Right atrium auricular region (tissue), 2 donors: ENCODE data around the gene UBIAD1. TPM values are rescaled to one million over a fixed set of nuclear protein-coding genes. Genes with fewer than 3 reads are reported as not detected.

ENCODE experiments used
- DNase-seq: peaks from one replicate; pipeline ENCODE4 v3.0.0-alpha.2; 2019; ENCODE audit warnings: low spot score
- H3K27ac ChIP-seq, 2 donors: fragments of 200-600 bp; sonication (generic); 1 replicate in 1 of 2; 2 replicates in 1 of 2; pipeline ENCODE4 v1.5.1; 2016 to 2019
- H3K27me3 ChIP-seq, 2 donors: fragments of 200-600 bp; sonication (generic); one replicate each; pipeline versions ENCODE4 v1.5.1 to v1.6.0; 2017 to 2019
- H3K36me3 ChIP-seq: fragments of 200-600 bp; sonication (generic); one replicate; pipeline ENCODE4 v1.5.1; 2016
- H3K4me1 ChIP-seq, 2 donors: fragments of 200-600 bp; sonication (generic); one replicate each; pipeline versions ENCODE4 v1.5.1 to v1.6.0; 2017 to 2019
- H3K4me3 ChIP-seq, 2 donors: fragments of 200-600 bp; sonication (generic); 1 replicate in 1 of 2; 2 replicates in 1 of 2; pipeline ENCODE4 v1.5.1; 2017 to 2019; ENCODE audit warnings: mild to moderate bottlenecking in 1 of 2, moderate library complexity in 1 of 2
- H3K9me3 ChIP-seq, 2 donors: fragments of 200-600 bp; sonication (generic); one replicate each; pipeline ENCODE4 v1.5.1; 2019
- CTCF ChIP-seq, 2 donors: fragments of 200-600 bp; sonication (generic); IDR thresholded peaks; one replicate each; pipeline ENCODE4 v1.5.1; 2019; ENCODE audit warnings: antibody characterized with exemption in 2 of 2
- total RNA-seq, 2 donors: library from RNA; depleted of rRNA; stranded (reverse); fragments of >200 nt; gene quantifications; one replicate each; pipeline ENCODE4 v1.1.0, GENCODE V29; 2016

The UBIAD1 gene
- 10 to 100 TPM; 12.0 to 13.9 TPM for total RNA-seq

- H3K27ac ChIP-seq, result peak within 1 kb of the TSS; percentile 86 to 96
- H3K27me3 ChIP-seq, result no peaks in the 10 kb centered on the region
- DNase-seq, result peak; percentile 77
- TF ChIP-seq CTCF (IDR thresholded peaks at IDR 0.05), result peak in 1 of 2 donors; percentile 47
- no peaks in the 10 kb centered on the region for H3K9me3 ChIP-seq
- H3K4me1 ChIP-seq, result peaks cover 0 to 29% of the 10 kb centered on the region in 2 donors
- H3K4me3 ChIP-seq, result peak within 1 kb of the TSS; percentile 57 to 79
- no peaks in the 10 kb centered on the region for H3K36me3 ChIP-seq
Measured at GRCh38 chr1:11272832-11273594, at the start of gene UBIAD1. Gene UBIAD1 (plus strand): TSS chr1:11273198. CDS start chr1:11273532, 334 bp downstream.

GRCh38 chr1:11227106-11228077, 45.6 kb upstream of the UBIAD1 start:
- no peak for TF ChIP-seq CTCF (IDR thresholded peaks at IDR 0.05)
- Histone ChIP-seq H3K36me3 (peaks cover 57% of the 10 kb centered on the region), H3K9me3 (no peaks in the 10 kb centered on the region), H3K4me1 (no peaks in the 10 kb centered on the region), H3K4me3 (no peak overlapping the region), H3K27ac (no peak overlapping the region), H3K27me3 (no peaks in the 10 kb centered on the region)
- DNase-seq, result no peak

GRCh38 chr1:11229203-11229602, 43.8 kb upstream of the UBIAD1 start:
- H3K36me3 ChIP-seq, result peaks cover 75% of the 10 kb centered on the region
- no peak for DNase-seq

GRCh38 chr1:11233208-11233607, 39.8 kb upstream of the UBIAD1 start:
- Histone ChIP-seq H3K36me3 (peaks cover 79% of the 10 kb centered on the region), H3K9me3 (no peaks in the 10 kb centered on the region), H3K27ac (no peak overlapping the region), H3K4me3 (no peak overlapping the region), H3K4me1 (peaks cover 0 to 11% of the 10 kb centered on the region in 2 donors), H3K27me3 (no peaks in the 10 kb centered on the region)
- DNase-seq, result no peak
- no peak for TF ChIP-seq CTCF (IDR thresholded peaks at IDR 0.05)

More at GRCh38 chr1:11229203-11229602, 43.8 kb upstream of the UBIAD1 start:
- no peak for TF ChIP-seq CTCF (IDR thresholded peaks at IDR 0.05)
- Histone ChIP-seq H3K27ac (no peak overlapping the region), H3K4me3 (no peak overlapping the region), H3K4me1 (no peaks in the 10 kb centered on the region), H3K27me3 (no peaks in the 10 kb centered on the region), H3K9me3 (no peaks in the 10 kb centered on the region)

GRCh38 chr1:11237356-11237755, 35.6 kb upstream of the UBIAD1 start:
- no peak for DNase-seq
- no peak for TF ChIP-seq CTCF (IDR thresholded peaks at IDR 0.05)
- Histone ChIP-seq H3K4me1 (peaks cover 0 to 11% of the 10 kb centered on the region in 2 donors), H3K4me3 (no peak overlapping the region), H3K9me3 (no peaks in the 10 kb centered on the region), H3K27me3 (no peaks in the 10 kb centered on the region), H3K27ac (peak overlapping the region; percentile 37 to 68), H3K36me3 (peaks cover 76% of the 10 kb centered on the region)
